ENCODE measurements around the gene KRT17.
"Not testable (repeated sequence)": the region's sequence is repeated elsewhere in the genome, so short reads cannot be mapped to it uniquely, and the experiment has no call there.

Gene KRT17

DNA sequence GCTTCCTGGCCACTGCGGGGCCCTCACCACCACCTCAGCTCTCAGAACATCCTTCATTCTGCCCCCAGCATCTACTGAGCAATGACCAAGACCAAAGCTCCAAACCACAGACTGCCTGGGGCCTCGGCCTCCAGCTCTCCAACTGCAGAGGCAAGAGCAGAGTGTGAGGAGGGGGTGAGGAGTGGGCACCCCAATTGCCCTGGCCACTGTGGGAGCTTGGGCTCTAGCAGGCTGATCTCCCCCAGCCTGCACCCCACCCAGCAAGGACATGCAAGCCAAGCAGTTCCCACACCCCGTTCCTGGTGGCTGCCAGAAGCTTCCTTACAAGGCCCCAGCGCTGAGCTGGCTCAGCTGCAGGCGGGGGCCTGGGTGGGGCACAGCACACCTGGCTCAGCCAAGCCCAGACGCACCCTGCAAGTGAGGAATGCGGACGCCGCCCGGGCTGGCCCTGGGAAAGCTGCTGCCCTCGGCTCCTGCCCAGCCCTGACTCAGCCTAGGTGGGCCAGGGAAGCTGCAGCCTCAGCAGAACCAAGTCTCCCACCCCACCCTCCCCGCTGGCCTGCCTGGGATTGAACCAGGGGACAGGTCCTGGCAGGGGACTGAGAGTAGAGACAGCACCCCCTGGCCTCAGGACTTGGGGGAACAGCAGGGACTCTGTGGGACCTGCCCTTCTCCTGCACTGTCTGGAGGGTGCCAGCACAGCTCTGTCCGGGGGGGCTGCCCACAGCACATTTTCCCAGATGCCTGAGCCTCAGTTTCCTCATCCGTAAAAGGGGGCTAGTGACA is 29.7 kb upstream of the KRT17 start:
- no peak for DNase-seq

DNA sequence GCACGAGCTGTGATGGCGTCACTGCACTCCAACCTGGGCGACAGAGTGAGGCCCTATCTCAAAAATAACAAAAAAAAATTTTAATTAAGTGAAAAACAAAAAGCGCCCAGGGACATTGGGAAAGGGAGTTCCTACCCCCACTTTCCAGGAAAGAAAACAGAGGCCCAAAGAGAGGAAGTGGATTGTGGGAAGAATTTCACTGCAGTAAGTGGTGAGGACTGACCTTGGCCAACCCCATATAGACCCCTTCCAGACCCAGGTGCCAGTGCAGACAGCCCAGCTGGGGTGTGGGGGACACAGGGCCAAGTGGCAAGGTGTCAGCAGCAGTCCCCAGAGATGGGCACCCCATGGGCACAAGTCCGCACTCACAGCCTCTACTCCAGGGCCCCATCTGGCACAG is 29.0 kb upstream of the KRT17 start:
- no peak for DNase-seq

- DNase-seq: no peak
Observed at GRCh38 chr17:41652461-41652970, 28.1 kb upstream of the KRT17 start.

GRCh38 chr17:41651625-41652460 is 27.5 kb upstream of the KRT17 start:
- DNase-seq: peak in 1 of 2 experiments; percentile 19

DNA sequence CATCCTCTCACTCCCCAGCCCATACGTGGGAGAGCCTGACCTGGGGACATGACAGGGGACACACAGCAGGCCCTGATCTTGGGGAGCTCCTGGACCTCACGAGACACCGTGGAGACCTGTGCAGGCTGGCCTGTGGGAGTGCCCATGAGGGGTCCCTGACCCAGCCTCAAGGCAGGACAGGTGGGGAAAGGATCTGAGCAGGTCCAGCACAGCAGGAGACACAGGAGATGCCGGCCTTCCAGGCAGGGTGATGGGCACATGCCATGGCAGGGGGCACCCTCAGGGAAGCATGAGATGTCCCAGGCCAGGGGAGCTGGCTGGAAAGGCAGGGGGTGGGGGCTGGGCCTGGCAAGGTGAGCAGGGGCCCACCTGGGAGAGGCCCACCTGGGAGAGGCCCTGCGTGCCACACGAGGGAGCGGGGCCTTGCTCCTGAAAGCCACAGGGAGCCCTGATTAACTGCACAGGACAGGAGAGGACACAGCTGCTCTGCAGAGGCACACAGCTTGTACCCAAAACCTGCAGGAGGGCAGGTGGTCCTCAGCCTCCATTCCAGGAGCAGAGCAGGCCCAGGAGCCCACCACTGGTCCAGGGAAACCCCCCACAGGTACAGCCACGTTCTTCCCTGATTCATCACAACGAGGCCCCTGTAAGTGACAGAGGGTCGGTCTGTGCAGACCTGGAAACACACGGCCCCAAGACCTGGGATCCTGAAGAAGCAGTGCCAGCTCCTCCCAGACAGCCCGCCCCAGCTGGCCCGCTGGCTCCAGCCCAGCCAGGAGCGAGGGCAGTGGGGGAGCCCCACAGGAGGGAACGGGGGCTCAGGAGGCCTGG is 26.6 kb upstream of the KRT17 start:
- no peak for DNase-seq

GRCh38 chr17:41649923-41650519 is 25.6 kb upstream of the KRT17 start:
- DNase-seq: no peak

- peak; percentile 38 to 86 for DNase-seq
Observed at GRCh38 chr17:41648411-41649195, 24.2 kb upstream of the KRT17 start.

- peak; percentile 54 to 84 for DNase-seq
Observed at GRCh38 chr17:41647940-41648410, 23.6 kb upstream of the KRT17 start.

GRCh38 chr17:41647038-41647813 is 22.9 kb upstream of the KRT17 start:
- no peak for DNase-seq

DNA sequence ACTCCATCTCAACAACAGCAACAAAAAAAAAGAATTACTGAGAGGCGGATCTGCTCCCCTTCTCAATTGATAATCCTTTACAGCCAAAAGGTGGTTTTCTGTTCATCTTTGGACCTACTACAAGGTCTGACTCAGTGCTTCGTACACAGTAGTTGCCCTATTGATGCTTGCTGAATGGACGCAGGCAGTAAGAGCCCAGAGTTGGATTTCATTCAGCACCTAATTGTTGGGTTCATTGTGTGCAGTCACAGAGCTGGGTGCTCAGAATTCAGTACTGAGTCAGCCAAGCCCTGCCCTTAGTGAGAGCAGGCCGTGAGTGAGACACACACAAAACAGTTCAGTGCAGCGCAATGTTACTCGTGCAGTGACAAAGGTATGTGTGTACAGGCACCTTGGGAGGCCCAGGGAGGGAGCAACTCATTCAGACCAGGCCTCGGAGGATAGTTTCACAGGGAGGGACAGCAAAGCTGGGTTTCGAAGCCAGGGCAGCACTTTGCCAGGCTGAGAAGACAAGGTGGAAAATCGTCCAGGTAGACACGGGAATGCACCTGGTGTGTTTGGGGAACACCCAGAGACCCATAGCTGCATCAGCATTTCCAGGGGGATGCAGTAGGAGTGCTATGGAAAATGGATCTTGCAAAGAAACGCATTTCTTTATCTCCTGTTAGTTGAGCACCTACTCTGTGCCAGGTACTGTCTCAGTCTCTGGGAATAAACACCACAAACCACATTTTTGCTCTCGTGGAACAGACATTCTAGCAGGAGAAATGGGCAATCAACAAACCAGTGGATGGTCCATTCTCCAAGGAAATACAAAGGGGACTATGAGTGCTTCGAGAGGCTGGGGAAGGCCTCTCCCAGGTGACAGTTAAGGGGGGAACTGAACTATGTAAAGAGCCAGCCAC is 18.1 kb upstream of the KRT17 start:
- DNase-seq: no peak

DNA sequence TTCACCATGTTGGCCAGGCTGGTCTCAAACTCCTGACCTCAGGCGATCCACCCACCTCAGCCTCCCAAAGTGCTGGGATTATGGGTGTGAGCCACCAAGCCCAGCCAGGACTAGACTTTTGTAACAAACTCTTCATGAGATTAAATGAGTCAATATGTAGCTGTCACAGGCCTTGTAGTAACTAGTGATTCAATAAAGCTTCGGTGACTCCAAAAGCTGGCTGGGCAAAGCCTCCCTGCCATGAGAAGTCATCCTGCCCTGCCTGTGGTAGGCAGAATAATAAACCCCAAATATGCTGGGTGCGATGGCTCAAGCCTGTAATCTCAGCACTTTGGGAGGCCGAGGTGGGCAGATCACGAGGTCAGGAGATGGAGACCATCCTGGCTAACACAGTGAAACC is 16.2 kb upstream of the KRT17 start:
- not testable (repeated sequence) for DNase-seq

GRCh38 chr17:41639492-41640473 is 15.4 kb upstream of the KRT17 start:
- DNase-seq: no peak

GRCh38 chr17:41638941-41639340 is 14.6 kb upstream of the KRT17 start:
- no peak for DNase-seq

GRCh38 chr17:41638194-41638593 is 13.8 kb upstream of the KRT17 start:
- no peak for DNase-seq

GRCh38 chr17:41636652-41637051 is 12.3 kb upstream of the KRT17 start:
- no peak for DNase-seq

- peak in 1 of 2 experiments; percentile 8 for DNase-seq
Observed at GRCh38 chr17:41635121-41636097, 11.0 kb upstream of the KRT17 start.

DNA sequence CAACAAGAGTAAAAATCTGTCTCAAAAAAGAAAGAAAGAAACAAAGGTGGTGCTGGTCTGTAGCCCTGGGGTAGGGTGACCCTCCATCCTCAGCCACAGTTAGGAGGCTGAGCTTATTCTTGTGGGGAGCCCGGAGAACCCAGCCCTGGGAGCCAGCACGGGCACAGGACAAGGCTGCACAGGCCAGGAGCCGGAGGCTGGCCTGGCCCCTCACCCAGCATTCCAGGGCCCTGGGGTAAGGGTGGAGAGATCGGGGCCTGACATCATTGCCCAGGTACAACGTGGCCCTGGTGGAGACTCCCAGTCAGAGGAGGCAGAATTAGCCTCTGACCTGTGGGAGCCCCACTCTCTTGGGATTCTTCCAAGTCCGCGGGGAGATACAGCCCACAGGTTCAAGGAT is 10.3 kb upstream of the KRT17 start:
- DNase-seq: no peak
